WI38 (cell line): ENCODE measurements around the gene SARS1.

ENCODE experiments used
- H3K4me3 ChIP-seq: 2 replicates; pipeline ENCODE4 v1.5.1; 2011; ENCODE audit warnings: low read depth, mild to moderate bottlenecking, control low read depth, low read length
- TF ChIP-seq, protein P1 (sequence below): IDR thresholded peaks from 2 replicates; pipeline ENCODE4 v1.5.1; 2012; ENCODE audit warnings: low read depth, mild to moderate bottlenecking, control low read depth, low read length

SARS1 gene

DNA sequence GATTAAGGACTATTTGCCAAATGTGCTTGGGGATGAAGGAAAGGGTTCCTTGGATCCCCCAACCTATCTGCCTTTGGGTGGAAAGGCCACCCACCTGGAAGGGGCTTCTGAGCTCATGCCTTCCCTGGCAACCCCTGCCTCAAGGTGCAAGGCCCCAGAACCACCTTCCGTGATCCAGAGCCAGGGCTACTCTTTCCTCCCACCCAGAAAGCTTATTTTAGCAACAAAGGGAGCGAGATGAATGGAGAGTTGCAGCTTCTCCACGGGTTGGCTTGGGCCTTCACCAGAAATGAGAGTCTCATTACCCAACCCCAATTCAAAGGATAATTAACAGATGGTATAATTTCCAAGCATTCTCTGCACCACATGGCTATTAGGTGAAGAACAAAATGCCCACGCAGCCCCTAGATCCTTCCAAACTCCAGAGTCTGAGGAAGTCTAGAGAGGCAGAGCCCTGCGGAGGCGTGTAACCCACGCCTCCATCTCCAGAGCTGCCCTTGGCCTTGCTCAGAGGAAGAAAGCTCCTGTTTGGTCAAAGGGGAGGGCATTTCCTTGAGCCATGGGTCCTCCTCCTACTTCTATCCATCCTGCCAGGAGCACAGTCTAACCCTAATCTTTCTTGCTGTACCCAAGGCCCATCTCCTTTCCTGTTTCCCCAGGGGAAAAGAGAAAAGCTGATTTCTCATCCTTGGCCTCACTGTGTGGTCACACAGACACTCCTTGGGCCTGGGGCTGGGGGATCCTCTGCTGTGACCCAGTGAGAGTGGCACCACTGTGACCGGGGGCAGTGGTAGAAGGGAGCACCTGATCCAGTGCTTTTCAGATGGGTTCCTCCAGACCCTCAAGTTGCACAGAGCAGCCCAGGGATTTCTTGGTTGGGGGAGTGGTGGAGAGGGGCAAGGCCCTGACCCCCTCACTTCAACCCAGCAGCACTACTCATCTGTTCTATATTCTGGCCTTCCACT, 34.0 kb downstream of the SARS1 start:
- H3K4me3 ChIP-seq, result no peak overlapping the region

DNA sequence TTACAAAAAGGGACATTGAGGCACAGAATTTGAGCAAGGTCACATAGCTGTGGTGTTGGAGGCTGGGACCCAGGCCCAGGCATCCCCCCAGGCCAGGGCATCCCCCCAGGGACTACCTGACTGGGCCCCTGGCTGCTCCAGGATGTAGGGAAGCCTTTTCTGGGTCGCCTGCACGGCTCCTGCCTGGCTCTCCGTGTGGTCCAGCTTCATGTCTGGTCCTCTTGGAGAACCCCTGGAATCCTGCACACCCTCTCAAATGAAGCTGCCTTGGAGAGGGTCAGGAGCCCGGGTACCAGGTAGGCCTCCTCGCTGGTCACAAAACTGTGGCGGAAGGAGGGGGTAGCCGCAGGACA, 34.7 kb downstream of the SARS1 start:
- TF ChIP-seq, protein P1, sequence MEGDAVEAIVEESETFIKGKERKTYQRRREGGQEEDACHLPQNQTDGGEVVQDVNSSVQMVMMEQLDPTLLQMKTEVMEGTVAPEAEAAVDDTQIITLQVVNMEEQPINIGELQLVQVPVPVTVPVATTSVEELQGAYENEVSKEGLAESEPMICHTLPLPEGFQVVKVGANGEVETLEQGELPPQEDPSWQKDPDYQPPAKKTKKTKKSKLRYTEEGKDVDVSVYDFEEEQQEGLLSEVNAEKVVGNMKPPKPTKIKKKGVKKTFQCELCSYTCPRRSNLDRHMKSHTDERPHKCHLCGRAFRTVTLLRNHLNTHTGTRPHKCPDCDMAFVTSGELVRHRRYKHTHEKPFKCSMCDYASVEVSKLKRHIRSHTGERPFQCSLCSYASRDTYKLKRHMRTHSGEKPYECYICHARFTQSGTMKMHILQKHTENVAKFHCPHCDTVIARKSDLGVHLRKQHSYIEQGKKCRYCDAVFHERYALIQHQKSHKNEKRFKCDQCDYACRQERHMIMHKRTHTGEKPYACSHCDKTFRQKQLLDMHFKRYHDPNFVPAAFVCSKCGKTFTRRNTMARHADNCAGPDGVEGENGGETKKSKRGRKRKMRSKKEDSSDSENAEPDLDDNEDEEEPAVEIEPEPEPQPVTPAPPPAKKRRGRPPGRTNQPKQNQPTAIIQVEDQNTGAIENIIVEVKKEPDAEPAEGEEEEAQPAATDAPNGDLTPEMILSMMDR, result no peak

More for the DNA sequence above, 34.0 kb downstream of the SARS1 start:
- TF ChIP-seq, protein P1, result no peak

GRCh38 chr1:109248797-109249629, 35.3 kb downstream of the SARS1 start, which contains the start of gene CELSR2:
Gene CELSR2 (plus strand): TSS chr1:109249539. CDS start chr1:109250080, 541 bp downstream.
- TF ChIP-seq, protein P1, result no peak
- H3K4me3 ChIP-seq, result peak within 1 kb of the TSS; percentile 47

More for the DNA sequence above, 34.7 kb downstream of the SARS1 start:
- no peak overlapping the region for H3K4me3 ChIP-seq

DNA sequence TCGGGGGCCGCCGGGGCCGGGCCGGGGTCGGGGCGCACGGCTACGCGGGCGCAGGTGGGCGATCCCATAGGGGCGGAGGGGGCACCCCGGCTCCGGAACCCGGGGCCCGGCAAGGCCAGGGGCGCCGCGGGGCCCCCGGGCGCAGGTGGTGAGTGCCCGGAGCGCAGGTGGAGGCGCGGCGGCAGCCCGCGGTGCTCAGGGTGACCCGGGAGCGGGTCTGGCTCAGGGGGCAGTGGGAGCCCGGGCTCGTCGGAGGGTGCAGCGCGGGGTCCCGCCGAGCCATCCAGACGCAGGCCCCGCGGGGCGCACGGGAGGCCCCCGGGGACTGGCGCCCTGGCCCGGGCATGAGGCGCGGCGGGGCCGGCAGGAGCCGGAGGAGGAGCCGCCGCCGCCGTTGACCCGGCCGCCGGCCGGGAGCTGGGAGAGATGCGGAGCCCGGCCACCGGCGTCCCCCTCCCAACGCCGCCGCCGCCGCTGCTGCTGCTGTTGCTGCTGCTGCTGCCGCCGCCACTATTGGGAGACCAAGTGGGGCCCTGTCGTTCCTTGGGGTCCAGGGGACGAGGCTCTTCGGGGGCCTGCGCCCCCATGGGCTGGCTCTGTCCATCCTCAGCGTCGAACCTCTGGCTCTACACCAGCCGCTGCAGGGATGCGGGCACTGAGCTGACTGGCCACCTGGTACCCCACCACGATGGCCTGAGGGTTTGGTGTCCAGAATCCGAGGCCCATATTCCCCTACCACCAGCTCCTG, 36.1 kb downstream of the SARS1 start:
- peak overlapping the region; percentile 47 for H3K4me3 ChIP-seq
- TF ChIP-seq, protein P1, result no peak

DNA sequence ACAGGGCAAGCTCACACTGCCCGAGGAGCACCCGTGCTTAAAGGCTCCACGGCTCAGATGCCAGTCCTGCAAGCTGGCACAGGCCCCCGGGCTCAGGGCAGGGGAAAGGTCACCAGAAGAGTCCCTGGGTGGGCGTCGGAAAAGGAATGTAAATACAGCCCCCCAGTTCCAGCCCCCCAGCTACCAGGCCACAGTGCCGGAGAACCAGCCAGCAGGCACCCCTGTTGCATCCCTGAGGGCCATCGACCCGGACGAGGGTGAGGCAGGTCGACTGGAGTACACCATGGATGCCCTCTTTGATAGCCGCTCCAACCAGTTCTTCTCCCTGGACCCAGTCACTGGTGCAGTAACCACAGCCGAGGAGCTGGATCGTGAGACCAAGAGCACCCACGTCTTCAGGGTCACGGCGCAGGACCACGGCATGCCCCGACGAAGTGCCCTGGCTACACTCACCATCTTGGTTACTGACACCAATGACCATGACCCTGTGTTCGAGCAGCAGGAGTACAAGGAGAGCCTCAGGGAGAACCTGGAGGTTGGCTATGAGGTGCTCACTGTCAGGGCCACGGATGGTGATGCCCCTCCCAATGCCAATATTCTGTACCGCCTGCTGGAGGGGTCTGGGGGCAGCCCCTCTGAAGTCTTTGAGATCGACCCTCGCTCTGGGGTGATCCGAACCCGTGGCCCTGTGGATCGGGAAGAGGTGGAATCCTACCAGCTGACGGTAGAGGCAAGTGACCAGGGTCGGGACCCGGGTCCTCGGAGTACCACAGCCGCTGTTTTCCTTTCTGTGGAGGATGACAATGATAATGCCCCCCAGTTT, 36.9 kb downstream of the SARS1 start:
- TF ChIP-seq, protein P1, result no peak
- H3K4me3 ChIP-seq, result no peak overlapping the region

DNA sequence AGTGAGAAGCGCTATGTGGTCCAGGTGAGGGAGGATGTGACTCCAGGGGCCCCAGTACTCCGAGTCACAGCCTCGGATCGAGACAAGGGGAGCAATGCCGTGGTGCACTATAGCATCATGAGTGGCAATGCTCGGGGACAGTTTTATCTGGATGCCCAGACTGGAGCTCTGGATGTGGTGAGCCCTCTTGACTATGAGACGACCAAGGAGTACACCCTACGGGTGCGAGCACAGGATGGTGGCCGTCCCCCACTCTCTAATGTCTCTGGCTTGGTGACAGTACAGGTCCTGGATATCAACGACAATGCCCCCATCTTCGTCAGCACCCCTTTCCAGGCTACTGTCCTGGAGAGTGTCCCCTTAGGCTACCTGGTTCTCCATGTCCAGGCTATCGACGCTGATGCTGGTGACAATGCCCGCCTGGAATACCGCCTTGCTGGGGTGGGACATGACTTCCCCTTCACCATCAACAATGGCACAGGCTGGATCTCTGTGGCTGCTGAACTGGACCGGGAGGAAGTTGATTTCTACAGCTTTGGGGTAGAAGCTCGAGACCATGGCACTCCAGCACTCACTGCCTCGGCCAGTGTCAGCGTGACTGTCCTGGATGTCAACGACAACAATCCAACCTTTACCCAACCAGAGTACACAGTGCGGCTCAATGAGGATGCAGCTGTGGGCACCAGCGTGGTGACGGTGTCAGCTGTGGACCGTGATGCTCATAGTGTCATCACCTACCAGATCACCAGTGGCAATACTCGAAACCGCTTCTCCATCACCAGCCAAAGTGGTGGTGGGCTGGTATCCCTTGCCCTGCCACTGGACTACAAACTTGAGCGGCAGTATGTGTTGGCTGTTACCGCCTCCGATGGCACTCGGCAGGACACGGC, 37.8 kb downstream of the SARS1 start:
- no peak overlapping the region for H3K4me3 ChIP-seq
- TF ChIP-seq, protein P1, result no peak
